Activated CD4-positive, alpha-beta T cell treated with anti-CD3 and anti-CD28 coated beads for 4 hours (primary cell): Measurements from ENCODE around the gene MRPS11.
"Not testable (repeated sequence)": the region's sequence is repeated elsewhere in the genome, so short reads cannot be mapped to it uniquely, and the experiment has no call there.

ENCODE experiments used
- DNase-seq, 2 donors: peaks; one replicate each; pipeline ENCODE4 v3.0.0-alpha.2; 2020

The MRPS11 gene

DNA sequence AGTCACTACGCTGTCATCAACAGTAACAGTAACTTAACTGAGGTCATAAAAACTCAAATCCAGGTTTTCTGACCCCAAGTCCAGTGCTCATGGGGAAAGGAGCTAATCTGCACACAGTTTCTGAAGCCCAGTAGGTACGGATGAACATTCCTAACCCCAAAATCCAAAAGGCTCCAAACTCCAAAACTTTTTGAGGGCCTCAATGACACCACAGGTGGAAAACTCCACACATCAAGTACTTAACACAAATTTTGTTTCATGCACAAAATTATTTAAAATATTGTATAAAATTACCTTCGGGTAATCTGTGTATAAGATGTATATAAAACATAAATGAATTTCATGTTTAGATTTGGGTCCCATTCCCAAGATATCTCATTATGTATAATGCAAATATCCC, 10.8 kb upstream of the MRPS11 start:
- DNase-seq, result no peak

- no peak for DNase-seq
These were observed 3.5 kb upstream of the MRPS11 start for GRCh38 chr15:88463870-88464532.

DNA sequence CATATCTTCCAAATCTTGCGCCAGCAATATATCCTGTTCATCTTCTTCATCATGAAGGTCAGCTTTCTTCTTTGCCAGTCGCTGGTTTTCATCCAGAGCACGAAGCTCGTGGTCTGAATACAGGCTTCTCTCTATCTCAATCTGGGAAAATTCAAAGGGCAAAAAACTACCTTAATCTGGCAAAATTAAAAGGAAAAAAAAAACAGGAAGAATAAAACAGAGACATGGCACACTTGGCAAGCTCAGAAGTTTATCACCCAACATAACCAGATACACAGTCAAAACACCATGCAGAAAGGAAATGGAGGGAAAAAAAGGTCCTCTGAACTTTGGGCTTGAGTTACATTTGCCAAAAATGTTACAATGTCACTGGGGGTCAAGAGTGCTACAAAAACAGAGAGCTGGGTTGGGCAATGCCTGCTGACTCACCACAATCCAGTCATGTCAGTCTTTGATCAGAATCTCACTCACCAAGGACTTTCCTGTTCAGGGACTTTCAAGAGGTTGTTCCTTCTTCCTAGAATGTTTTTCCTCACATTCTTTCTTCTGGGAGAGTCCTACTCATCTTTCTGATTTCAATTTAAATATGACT, 1.8 kb upstream of the MRPS11 start:
- no peak for DNase-seq

GRCh38 chr15:88467935-88468528, 524 bp downstream of the MRPS11 start:
- DNase-seq, result no peak

DNA sequence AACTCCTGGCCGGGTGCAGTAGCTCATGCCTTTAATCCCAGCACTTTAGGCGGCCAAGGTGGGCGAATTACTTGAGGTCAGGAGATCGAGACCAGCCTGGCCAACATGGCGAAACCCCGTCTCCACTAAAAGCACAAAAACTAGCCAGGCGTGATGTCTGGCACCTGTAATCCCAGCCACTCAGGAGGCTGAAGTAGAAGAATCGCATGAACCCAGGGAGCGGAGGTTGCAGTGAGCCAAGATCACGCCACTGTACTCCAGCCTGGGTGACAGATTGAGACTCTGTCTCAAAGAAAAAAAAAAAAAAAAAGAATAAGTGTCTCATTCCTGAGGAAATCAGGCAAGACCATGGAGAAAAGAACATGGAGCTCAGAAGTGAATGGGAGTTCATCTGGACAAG, 1.2 kb downstream of the MRPS11 start:
- not testable (repeated sequence) for DNase-seq

GRCh38 chr15:88469321-88469720, 1.8 kb downstream of the MRPS11 start:
- DNase-seq, result no peak

DNA sequence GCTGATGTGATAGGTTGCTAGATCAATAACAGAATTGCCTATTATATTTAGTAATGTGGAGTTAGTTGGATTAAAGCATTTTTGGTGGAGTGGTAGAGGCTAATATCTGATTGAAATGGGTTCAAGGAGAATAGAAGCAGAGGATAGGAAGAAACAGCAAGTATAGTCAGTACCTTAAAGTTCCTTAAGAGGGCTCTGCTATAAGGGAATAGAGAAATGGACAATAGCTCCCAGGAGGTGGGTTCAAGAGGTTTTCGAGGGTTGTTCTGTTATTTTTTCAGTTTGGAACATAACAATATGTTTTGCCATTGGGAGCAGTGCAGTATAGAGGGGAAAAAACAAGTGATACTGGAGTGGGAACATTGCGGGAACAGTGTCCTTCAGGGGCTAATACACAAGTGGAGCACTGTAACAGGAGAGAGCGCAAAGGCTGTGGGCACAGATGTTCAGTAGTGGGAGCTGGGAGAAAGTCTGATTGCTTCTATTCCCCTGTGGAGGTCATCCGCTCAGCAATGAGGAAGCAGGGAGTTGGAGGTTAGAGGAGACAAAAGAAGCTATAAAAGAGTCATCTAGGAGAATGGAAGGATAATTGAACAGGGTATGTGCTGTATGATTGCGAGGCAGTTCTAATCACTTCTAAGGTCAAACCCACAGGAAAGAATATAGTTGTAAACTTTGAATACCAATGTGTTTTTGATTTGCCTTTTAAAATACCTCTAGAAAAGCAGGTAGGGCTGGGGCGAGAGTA, 3.3 kb downstream of the MRPS11 start:
- no peak for DNase-seq

DNA sequence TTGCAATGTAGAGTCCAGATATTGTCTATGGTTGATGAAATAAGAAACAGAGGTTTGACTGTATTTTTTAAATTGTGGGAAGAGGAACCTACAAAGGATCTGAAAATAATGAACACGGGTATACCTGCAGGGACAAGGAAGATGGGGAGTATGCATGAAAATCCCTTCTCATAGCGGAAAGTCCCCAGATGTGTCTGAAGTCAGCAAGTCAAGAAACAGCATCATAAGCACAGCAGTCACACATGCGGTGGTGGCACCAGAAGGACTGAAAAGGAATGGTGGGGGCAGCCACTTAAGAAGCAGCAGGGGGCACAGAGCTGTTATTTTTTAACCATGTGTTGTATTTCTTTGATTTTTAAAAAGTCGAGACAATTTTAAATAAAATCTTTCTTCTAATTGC, 4.7 kb downstream of the MRPS11 start:
- no peak for DNase-seq

DNA sequence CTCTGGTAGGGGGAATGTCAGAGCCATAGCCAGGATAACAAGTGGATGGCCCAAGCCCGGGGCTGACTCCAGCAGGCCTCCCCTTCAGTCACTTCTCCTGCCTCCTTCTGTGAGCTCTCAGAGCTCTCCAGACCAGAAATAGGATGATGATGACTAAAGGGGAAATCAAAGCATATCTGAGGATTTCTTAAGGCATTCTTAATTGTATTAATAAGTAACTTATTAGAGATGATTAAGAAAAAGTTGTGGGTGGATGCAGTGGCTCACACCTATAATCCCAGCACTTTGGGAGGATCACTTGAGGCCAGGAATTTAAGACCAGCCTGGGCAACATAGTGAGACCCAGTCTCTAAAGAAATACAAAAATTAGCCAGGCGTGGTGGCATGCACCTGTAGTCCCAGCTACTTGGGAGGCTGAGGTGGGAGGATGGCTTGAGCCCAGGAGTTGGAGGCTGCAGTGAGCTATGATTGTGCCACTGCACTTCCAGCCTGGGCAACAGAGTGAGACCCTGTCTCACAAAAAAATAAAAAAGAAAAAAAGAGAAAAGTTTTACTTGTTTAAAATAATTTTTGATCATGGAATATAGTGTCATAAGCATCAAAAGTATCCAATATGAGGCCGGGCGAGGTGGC, 6.3 kb downstream of the MRPS11 start:
- not testable (repeated sequence) for DNase-seq

DNA sequence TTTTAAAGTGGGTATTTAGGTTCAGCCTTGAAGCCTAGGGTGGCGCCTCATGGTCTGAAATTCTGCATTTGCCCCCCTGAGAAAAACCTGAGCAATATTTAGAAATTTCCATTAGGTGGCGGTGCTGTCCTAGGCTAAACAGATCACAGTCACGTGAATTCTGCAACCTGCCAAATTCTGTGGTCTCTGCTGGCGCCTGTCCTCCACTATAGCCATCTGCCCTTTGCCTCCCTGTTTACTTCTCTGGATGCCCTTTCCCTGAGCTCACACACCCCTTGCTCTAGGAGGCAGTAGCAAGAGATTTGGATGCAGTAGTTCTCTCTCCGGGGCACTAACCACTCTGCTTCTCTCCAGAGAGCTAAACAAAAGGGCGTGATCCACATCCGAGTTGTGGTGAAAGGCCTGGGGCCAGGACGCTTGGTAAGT, 9.1 kb downstream of the MRPS11 start:
- DNase-seq, result peak in 1 of 2 donors; percentile 11

DNA sequence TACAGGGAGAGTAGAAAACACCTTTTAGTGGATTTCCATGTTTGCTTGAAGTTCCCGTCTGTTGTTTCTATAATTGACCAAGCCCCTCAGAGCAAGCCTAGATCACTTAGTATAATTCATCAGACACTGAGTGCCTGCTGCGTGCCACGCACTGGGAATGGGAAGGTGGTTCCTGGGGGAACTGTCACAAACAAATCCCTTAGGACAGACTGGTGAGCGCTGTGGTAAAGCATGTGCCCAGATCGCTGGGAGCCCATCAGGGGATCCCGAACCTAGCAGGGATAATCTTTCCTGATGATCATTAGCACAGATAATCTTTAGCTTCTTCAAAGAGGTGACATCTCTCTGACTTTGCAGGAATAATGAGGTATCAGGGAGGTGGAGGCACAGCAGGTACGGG, 9.6 kb downstream of the MRPS11 start:
- no peak for DNase-seq

DNA sequence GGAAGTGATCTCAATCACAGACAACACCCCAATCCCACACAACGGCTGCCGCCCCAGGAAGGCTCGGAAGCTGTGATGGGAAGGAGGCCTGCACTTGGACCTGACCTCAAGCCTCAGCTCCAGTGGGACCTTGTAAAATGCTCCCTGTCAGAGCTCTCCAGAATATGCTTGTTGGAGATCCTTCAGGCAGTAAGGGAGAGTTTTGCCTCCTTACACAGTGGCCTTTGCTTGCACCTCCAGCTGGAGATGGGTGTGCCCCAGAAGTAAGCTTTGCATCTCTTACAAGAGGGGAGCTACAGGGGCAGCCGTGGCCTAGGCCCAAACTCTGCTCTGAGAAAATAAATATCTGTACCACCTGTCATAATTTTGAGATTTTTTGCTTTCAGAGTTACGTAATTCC, 10.4 kb downstream of the MRPS11 start:
- DNase-seq, result no peak

GRCh38 chr15:88479169-88479568, 11.7 kb downstream of the MRPS11 start:
- DNase-seq, result no peak

GRCh38 chr15:88480981-88481380, 13.5 kb downstream of the MRPS11 start:
- DNase-seq, result no peak

- DNase-seq, result no peak
These were observed 14.8 kb downstream of the MRPS11 start for GRCh38 chr15:88482263-88482662.

DNA sequence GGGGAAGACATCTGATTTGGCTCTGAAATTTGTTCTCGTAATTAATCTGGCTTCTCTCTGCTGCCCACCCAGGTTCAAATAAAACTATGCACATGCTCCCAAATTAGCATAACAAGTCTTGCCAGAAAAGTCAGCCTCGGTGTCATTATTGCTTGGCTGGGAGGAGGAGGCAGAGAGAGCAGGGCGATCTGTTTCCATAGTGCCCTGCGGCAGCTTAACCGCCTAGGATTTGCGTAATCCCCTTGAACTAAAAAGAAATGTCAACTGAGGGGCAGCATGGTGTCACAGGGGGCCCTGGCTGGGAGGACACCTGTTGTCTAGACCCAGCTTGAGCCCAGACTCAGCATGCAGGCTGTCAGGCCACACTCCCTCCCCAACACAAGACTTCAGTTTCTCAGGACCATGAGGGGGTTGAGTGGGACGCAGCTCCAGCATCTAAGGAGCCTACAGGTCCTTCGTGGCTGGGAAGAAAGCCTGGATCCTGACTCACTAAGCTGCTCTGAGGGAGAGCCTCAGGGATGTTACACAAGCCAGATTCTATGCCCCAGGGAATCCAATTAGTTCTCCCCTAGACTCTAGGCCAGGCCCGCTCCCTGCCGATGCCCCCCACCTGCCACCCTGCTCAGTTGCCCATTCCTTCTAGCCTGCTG, 17.3 kb downstream of the MRPS11 start:
- no peak for DNase-seq

DNA sequence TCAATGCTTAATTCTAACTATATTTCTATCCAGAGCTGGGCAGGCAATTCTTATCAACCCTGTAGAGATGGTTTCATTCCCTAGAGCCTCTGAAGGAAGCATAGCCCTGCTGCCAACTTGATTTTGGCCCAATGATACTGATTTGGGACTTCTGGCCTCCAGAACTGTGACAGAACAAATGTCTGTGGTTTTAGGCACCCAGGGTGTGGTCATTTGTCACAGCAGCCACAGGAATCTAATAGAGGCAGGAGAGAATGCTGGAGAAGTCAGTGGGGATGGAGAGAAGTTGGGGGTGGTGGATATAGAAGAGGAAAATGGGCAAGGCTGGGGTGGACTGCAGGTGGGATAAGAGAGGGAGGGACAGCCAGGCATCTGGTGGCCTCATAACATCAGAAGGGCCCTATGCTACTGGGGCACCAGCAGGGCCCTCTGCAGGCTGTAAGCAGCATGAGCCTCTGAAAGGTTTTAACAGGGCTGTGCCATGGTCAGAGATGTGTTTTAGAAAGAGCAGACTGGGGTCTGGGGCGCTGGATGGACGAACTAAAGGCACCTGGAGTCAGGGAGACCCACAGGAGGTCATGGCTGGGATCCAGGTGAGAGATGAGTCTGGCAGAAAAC, 19.8 kb downstream of the MRPS11 start:
- DNase-seq, result no peak

GRCh38 chr15:88487796-88488523, 20.5 kb downstream of the MRPS11 start:
- DNase-seq, result no peak

DNA sequence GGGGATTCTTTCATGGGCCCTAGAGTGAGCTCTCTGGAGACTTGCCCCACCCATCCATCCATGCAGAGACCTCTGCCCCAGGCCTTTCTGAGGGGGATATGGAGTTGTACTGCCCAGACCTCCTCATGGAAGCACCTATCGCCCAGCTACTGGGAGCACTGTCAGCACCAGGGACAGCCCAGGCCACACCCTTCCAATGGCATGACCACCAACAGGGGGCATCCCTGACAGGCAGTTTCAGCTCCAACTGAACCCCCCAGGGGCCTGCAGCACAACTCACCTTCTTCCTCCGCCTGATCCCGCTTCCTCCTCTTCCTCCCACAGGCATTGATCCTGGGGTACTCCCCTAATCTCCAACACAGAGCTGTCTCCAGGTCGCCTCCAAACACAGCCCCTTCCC, 21.8 kb downstream of the MRPS11 start:
- DNase-seq, result no peak

DNA sequence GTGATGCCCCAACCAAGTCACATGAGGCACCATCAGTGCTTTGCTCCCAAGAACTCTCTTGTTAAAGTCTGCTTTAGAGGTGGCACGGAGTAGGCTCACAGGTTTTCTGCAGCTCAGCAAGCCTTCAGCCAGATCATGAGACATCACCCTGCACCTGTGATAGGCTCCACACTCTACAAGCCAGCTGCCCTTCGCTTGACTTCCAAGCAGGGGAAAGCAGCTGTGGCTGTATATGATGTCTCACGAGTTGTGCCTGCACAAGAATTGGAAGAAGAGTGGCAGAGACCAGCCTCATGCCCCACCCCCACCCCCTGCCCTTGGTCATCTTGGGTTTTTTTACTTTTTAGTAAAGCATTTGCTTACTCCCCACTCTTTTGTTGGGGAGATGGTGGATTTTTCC, 22.5 kb downstream of the MRPS11 start:
- no peak for DNase-seq

- no peak for DNase-seq
These were observed 23.6 kb downstream of the MRPS11 start for GRCh38 chr15:88491158-88491557.

GRCh38 chr15:88493844-88494243, 26.3 kb downstream of the MRPS11 start:
- DNase-seq, result no peak
